ENCODE results near the gene CCM2L.

- no peak for TF ChIP-seq CTCF (optimal IDR thresholded peaks at IDR 0.05 in 1 of 3, IDR thresholded peaks at IDR 0.05 in 1 of 3, conservative IDR thresholded peaks at IDR 0.05 in 1 of 3; ENCODE audit: extremely low read depth in 1 of 3, insufficient read depth in 2 of 3, low read length in 3 of 3)
- TF ChIP-seq EZH2 (IDR thresholded peaks at IDR 0.05; ENCODE audit: low read length), result no peak
Observed at GRCh38 chr20:31974296-31974695, 35.9 kb upstream of the CCM2L start.
